ENCODE results near the gene RAPGEF5. TPM values are rescaled to one million over a fixed set of nuclear protein-coding genes. Genes with fewer than 3 reads are reported as not detected.

The RAPGEF5 gene
- polyA plus RNA-seq, 5 donors = 47.2 to 88.7 (median 72.8) TPM

- DNase-seq = no peak
Observed at GRCh38 chr7:22194658-22195273, 162.2 kb downstream of the RAPGEF5 start.

DNA sequence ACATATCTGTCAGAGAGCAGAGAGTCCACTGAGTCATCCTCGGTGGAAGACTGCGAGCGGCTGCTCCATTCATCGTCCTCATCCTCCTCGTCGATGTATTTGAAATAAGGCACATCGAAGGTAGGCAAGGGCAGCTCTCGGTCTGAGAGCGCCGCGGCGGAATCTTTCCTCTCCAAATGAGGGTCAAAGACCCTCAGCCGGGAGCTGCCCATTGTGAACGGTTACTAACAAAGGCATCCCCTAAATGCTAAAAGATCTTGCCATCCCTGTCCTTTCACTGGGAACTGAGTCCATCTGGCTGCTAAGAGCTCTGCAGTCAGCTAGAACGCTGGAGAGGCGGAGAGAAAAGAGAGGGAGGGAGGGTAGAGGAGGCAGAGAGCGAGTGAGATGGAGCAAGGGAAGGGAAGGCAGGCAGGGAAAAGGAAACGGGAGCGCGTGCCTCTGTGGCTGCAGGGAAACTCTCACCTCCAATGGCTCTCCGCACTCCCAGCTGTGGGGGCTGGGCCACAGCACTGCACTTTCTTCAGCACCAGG lies 163.4 kb downstream of the RAPGEF5 start:
- peak; percentile 15 to 25 for DNase-seq

DNA sequence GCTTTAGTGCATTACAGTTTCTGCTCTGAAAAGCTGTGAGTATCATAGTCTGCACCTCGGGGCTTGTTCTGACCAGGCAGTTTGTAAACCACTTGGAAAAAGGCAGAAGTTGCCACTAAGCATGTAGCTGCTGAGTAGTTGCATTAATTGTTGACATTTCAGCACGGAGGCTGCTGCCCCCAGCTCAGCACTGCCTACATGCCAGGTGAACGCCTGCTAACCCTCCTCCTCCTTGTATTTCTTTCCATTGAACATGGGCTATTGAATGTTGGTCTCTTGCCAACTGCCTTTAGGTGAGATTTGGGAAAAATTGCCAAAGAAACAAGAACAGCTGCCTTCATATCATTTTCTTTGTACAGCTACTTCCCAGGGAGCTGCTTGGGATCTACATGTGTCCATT lies 164.2 kb downstream of the RAPGEF5 start:
- no peak for DNase-seq

DNA sequence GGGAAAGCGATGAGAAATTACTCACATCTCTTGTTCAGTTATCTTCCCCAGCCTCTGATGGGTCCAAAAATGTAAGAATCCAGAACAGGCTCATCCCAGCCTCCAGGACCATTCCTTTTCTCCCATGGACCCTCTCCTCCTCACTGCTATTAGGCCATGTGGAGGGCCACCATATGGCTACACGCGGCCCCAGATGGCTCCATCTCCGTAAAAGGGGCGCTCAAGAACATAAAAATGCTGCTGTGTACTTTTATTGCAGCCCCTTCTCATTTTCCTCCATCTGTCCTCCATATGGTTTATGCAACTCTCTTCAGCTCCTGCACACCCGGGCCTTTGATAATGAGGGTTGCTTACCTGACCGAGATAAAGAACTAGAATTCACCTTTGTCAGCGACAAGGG lies 166.2 kb downstream of the RAPGEF5 start:
- DNase-seq = no peak

GRCh38 chr7:22189741-22190140 lies 167.2 kb downstream of the RAPGEF5 start:
- DNase-seq = no peak

GRCh38 chr7:22189230-22189629 lies 167.7 kb downstream of the RAPGEF5 start:
- DNase-seq = no peak

- DNase-seq = no peak
Observed at GRCh38 chr7:22187691-22188348, 169.1 kb downstream of the RAPGEF5 start.

GRCh38 chr7:22185559-22185958 lies 171.4 kb downstream of the RAPGEF5 start:
- DNase-seq = no peak

DNA sequence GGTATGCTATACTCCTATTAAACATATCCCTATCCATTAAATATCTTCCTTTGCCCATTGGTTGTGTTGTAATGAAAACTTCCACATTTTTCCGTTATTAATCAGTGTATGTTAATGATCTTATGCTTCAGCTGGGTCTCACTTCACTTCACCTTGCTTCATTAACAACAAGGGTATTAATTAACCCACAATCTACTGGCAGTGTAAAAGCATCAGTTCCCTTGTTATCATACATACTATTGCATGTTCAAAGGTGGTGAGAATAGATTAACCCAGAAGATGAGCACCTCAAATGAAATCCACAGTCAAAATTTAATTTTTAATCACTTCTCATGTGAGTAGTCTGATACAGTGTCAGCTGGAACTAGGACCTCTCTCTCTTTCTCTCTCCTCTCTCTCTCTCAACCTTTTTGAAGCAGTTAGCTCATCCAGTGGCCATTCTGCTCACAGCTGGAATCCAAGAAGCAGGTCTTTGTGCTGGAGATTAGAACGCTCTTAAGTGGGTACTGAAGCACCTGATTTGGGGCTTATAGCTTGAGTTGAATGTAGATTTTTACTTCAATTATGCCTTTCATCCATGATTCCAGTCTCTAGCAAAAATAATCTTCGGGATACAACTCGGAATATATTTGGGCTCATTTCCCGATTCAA lies 172.3 kb downstream of the RAPGEF5 start:
- no peak for DNase-seq

- DNase-seq = no peak
Observed at GRCh38 chr7:22183522-22184280, 173.3 kb downstream of the RAPGEF5 start.

GRCh38 chr7:22182149-22182548 lies 174.8 kb downstream of the RAPGEF5 start:
- DNase-seq = no peak

DNA sequence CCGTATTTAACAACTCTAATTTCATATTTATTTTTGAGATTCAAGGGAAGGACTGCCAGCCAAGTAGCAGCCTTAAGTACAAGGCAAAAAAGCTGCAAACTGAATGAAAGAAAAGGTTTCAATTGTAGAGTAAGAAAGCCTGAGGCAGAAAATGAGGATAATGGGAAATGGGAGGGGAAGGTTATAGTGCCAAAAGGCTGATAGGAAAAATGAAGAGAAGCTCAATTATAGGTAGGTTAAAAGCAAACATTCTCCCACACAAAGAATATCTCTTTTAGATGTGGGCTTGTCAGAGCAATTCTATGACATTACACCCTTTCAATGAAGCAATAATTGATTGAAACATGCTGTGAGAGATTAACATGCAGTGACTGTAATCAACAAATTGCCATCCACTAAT lies 175.3 kb downstream of the RAPGEF5 start:
- no peak for DNase-seq

GRCh38 chr7:22179442-22179879 lies 177.5 kb downstream of the RAPGEF5 start:
- no peak for DNase-seq

DNA sequence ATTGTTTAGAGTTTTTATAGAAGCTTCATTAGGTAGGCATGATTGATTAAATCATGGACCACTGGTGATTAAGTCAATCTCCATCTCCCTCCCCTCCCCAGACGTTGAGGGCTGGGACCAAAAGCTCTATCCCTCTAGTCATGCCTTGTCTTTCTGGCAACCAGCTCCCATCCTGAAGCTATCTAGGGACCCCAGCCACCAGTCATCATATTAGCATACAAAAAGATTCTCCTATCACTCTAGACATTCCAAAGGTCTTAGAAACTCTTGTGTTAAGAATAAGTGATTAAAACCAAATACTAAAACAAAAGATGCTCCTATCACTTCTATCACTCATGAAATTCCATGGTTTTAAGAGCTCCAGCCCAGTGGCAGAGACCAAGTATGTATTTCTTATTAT lies 178.2 kb downstream of the RAPGEF5 start:
- DNase-seq = no peak

- no peak for DNase-seq
Observed at GRCh38 chr7:22176791-22177412, 180.1 kb downstream of the RAPGEF5 start.

DNA sequence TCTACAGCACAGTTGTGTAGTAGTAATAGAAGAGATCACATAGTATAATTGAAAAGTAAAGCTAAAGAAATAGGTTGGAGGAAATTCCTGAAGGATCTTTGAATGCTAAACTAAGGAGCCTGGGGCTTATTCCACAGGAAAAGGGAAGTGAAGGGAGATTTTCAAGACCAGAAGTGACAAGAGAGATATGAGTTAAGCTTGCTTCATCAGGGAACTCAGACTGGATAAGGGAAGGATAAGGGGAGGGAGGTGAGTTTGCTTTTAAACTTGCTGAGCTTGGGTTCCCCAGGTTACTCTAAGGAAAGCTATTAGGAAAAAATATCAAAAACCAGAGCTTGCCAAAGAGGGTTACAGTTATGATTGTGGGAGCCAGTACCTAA lies 182.4 kb downstream of the RAPGEF5 start:
- no peak for DNase-seq

GRCh38 chr7:22173685-22174573 lies 183.0 kb downstream of the RAPGEF5 start:
- no peak for DNase-seq

GRCh38 chr7:22168129-22168634 lies 188.8 kb downstream of the RAPGEF5 start:
- DNase-seq = no peak

- no peak for DNase-seq
Observed at GRCh38 chr7:22167482-22167881, 189.5 kb downstream of the RAPGEF5 start.

- DNase-seq = no peak
Observed at GRCh38 chr7:22166928-22167327, 190.0 kb downstream of the RAPGEF5 start.
